Measurements from ENCODE around the gene PHOSPHO1. TPM values are rescaled to one million over a fixed set of nuclear protein-coding genes. Genes with fewer than 3 reads are reported as not detected.

PHOSPHO1 gene
- total and polyA plus RNA-seq, 2 of the 13 experiments (the other 11 are each of a cell fraction or from before 2014, with no cell fraction given) = not detected

DNA sequence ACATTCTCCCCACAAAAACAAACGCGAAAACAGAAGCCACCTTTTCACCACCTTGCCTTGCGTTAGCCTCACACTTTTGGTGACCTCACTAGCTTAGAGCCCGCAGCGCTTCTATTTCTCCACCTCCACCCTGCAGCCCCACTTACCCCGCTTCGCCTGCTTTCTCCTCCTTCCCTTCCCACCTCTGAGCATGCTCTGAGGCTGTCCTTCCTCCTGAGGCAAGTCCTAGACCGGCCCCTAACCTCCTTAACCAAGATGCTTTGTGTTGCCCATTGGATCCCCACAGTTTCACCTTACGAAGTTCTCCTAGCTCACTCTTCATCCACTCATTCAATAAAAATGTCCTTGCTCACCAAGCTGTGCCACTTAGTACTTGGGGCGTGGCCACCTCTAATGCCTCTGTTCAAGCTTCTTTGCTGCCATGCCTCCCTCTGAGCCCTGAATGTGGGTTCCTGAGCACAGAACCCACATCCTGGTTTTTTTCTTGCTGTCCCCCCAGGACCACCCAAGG, 21.5 kb downstream of the PHOSPHO1 start:
- Histone ChIP-seq H3K4me1 (ENCODE audit: insufficient read depth, low read length) (no peaks in the 10 kb centered on the region), H3K4me3 (replicated peaks in 1 of 3; ENCODE audit: insufficient read depth in 1 of 3, low read depth in 2 of 3, low read length in 3 of 3) (no peak overlapping the region), H4K20me1 (ENCODE audit: insufficient read depth, low read length) (no peaks in the 10 kb centered on the region), H3K27ac (ENCODE audit: extremely low read length, insufficient read depth, low read length) (no peak overlapping the region), H3K9ac (ENCODE audit: insufficient read depth, low read depth, low read length) (no peak overlapping the region), H3K9me3 (ENCODE audit: low read length) (no peaks in the 10 kb centered on the region), H3K27me3 (ENCODE audit: control insufficient read depth in 1 of 2, insufficient read depth in 2 of 2, low read length in 2 of 2) (peaks cover 8 to 78% of the 10 kb centered on the region in 2 experiments), H2AFZ (ENCODE audit: low read length) (no peak overlapping the region), H3K36me3 (replicated peaks in 1 of 2; ENCODE audit: control insufficient read depth in 1 of 2, insufficient read depth in 2 of 2, low read length in 2 of 2) (no peaks in the 10 kb centered on the region), H3K4me2 (ENCODE audit: low read depth, low read length) (no peak overlapping the region), H3K79me2 (ENCODE audit: insufficient read depth, low read length) (no peaks in the 10 kb centered on the region)
- FAIRE-seq (no peak), DNase-seq (ENCODE audit: low spot score) (no peak), ATAC-seq (no peak)
- CTCF ChIA-PET (ENCODE audit: low intra/inter-chr PET ratio, low total read pairs) = no interaction called here
- in situ Hi-C loops (cut with HindIII; ENCODE audit: extremely low pct_ligation_motif_present, low pct_unique_long_range_greater_than_20kb) (no loop called here), intact Hi-C loops (cut with micrococcal nuclease; ENCODE audit: unreplicated experiment) (no loop called here)
- TF ChIP-seq, protein P1, sequence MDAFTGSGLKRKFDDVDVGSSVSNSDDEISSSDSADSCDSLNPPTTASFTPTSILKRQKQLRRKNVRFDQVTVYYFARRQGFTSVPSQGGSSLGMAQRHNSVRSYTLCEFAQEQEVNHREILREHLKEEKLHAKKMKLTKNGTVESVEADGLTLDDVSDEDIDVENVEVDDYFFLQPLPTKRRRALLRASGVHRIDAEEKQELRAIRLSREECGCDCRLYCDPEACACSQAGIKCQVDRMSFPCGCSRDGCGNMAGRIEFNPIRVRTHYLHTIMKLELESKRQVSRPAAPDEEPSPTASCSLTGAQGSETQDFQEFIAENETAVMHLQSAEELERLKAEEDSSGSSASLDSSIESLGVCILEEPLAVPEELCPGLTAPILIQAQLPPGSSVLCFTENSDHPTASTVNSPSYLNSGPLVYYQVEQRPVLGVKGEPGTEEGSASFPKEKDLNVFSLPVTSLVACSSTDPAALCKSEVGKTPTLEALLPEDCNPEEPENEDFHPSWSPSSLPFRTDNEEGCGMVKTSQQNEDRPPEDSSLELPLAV (CRISPR knock-in tag; conservative IDR thresholded peaks at IDR 0.05; ENCODE audit: low read depth) = no peak
- TF ChIP-seq NAIF1 (CRISPR knock-in tag; IDR thresholded peaks at IDR 0.05; ENCODE audit: borderline replicate concordance) = no peak
- TF ChIP-seq ZNF33B (CRISPR knock-in tag; IDR thresholded peaks at IDR 0.05) = no peak
- TF ChIP-seq CHCHD3 (CRISPR knock-in tag; IDR thresholded peaks at IDR 0.05) = no peak
- TF ChIP-seq SCMH1 (CRISPR knock-in tag; IDR thresholded peaks at IDR 0.05; ENCODE audit: borderline replicate concordance) = no peak
- no peak for TF ChIP-seq ZNF253 (CRISPR knock-in tag; IDR thresholded peaks at IDR 0.05; ENCODE audit: borderline replicate concordance)
- no peak for TF ChIP-seq ATAD3A (CRISPR knock-in tag; IDR thresholded peaks at IDR 0.05)
- TF ChIP-seq FOSL1 (CRISPR knock-in tag; IDR thresholded peaks at IDR 0.05; ENCODE audit: borderline replicate concordance) = no peak
- TF ChIP-seq, protein P2, sequence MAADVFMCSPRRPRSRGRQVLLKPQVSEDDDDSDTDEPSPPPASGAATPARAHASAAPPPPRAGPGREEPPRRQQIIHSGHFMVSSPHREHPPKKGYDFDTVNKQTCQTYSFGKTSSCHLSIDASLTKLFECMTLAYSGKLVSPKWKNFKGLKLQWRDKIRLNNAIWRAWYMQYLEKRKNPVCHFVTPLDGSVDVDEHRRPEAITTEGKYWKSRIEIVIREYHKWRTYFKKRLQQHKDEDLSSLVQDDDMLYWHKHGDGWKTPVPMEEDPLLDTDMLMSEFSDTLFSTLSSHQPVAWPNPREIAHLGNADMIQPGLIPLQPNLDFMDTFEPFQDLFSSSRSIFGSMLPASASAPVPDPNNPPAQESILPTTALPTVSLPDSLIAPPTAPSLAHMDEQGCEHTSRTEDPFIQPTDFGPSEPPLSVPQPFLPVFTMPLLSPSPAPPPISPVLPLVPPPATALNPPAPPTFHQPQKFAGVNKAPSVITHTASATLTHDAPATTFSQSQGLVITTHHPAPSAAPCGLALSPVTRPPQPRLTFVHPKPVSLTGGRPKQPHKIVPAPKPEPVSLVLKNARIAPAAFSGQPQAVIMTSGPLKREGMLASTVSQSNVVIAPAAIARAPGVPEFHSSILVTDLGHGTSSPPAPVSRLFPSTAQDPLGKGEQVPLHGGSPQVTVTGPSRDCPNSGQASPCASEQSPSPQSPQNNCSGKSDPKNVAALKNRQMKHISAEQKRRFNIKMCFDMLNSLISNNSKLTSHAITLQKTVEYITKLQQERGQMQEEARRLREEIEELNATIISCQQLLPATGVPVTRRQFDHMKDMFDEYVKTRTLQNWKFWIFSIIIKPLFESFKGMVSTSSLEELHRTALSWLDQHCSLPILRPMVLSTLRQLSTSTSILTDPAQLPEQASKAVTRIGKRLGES (CRISPR knock-in tag; IDR thresholded peaks at IDR 0.05; ENCODE audit: borderline replicate concordance) = no peak
- no peak for TF ChIP-seq RAD21 (CRISPR knock-in tag; IDR thresholded peaks at IDR 0.05)
- no peak for TF ChIP-seq CEBPG (CRISPR knock-in tag; IDR thresholded peaks at IDR 0.05)
- POLR2A ChIA-PET = no interaction called here
- BruUV-seq (replicated peaks) = no TSS peak
- 39% methylated on average over 10 of the region's 10 CpGs for WGBS (ENCODE audit: low lambda C conversion rate)
